ENCODE measurements around the gene RGS6.

Gene RGS6

GRCh38 chr14:72538387-72538786 lies 606.2 kb downstream of the RGS6 start:
- TF ChIP-seq GATA2 (IDR thresholded peaks at IDR 0.05; ENCODE audit: low read depth, low read length), result no peak
- no peak for TF ChIP-seq GATA3 (IDR thresholded peaks at IDR 0.05; ENCODE audit: low read depth, low read length)

- TF ChIP-seq GATA3 (IDR thresholded peaks at IDR 0.05; ENCODE audit: low read depth, low read length) (no peak), GATA2 (IDR thresholded peaks at IDR 0.05; ENCODE audit: low read depth, low read length) (no peak)
Observed at GRCh38 chr14:72539661-72540315, 607.6 kb downstream of the RGS6 start.

- TF ChIP-seq GATA3 (IDR thresholded peaks at IDR 0.05; ENCODE audit: low read depth, low read length), result no peak
- no peak for TF ChIP-seq GATA2 (IDR thresholded peaks at IDR 0.05; ENCODE audit: low read depth, low read length)
Observed at GRCh38 chr14:72540836-72541235, 608.6 kb downstream of the RGS6 start.

- TF ChIP-seq GATA2 (IDR thresholded peaks at IDR 0.05; ENCODE audit: low read depth, low read length), result no peak
- no peak for TF ChIP-seq GATA3 (IDR thresholded peaks at IDR 0.05; ENCODE audit: low read depth, low read length)
Observed at GRCh38 chr14:72541546-72541945, 609.3 kb downstream of the RGS6 start.

- no peak for TF ChIP-seq GATA2 (IDR thresholded peaks at IDR 0.05; ENCODE audit: low read depth, low read length)
Observed at GRCh38 chr14:72543341-72543740, 611.1 kb downstream of the RGS6 start.

- TF ChIP-seq GATA2 (IDR thresholded peaks at IDR 0.05; ENCODE audit: low read depth, low read length), result no peak
- no peak for TF ChIP-seq GATA3 (IDR thresholded peaks at IDR 0.05; ENCODE audit: low read depth, low read length)
Observed at GRCh38 chr14:72544615-72545387, 612.6 kb downstream of the RGS6 start.

- TF ChIP-seq GATA3 (IDR thresholded peaks at IDR 0.05; ENCODE audit: low read depth, low read length) (no peak), GATA2 (IDR thresholded peaks at IDR 0.05; ENCODE audit: low read depth, low read length) (no peak)
Observed at GRCh38 chr14:72545411-72546311, 613.4 kb downstream of the RGS6 start.

GRCh38 chr14:72546344-72547016 lies 614.3 kb downstream of the RGS6 start:
- no peak for TF ChIP-seq GATA3 (IDR thresholded peaks at IDR 0.05; ENCODE audit: low read depth, low read length)
- no peak for TF ChIP-seq GATA2 (IDR thresholded peaks at IDR 0.05; ENCODE audit: low read depth, low read length)

- TF ChIP-seq GATA2 (IDR thresholded peaks at IDR 0.05; ENCODE audit: low read depth, low read length), result no peak
Observed at GRCh38 chr14:72547999-72548398, 615.8 kb downstream of the RGS6 start.

- TF ChIP-seq GATA3 (IDR thresholded peaks at IDR 0.05; ENCODE audit: low read depth, low read length) (no peak), GATA2 (IDR thresholded peaks at IDR 0.05; ENCODE audit: low read depth, low read length) (no peak)
Observed at GRCh38 chr14:72549026-72549425, 616.8 kb downstream of the RGS6 start.

GRCh38 chr14:72549854-72550253 lies 617.6 kb downstream of the RGS6 start:
- TF ChIP-seq GATA2 (IDR thresholded peaks at IDR 0.05; ENCODE audit: low read depth, low read length) (no peak), GATA3 (IDR thresholded peaks at IDR 0.05; ENCODE audit: low read depth, low read length) (no peak)

- no peak for TF ChIP-seq GATA3 (IDR thresholded peaks at IDR 0.05; ENCODE audit: low read depth, low read length)
- TF ChIP-seq GATA2 (IDR thresholded peaks at IDR 0.05; ENCODE audit: low read depth, low read length), result no peak
Observed at GRCh38 chr14:72550513-72550912, 618.3 kb downstream of the RGS6 start.

- TF ChIP-seq GATA2 (IDR thresholded peaks at IDR 0.05; ENCODE audit: low read depth, low read length) (no peak), GATA3 (IDR thresholded peaks at IDR 0.05; ENCODE audit: low read depth, low read length) (no peak)
Observed at GRCh38 chr14:72552236-72552635, 620.0 kb downstream of the RGS6 start.

GRCh38 chr14:72553161-72553560 lies 620.9 kb downstream of the RGS6 start:
- TF ChIP-seq GATA2 (IDR thresholded peaks at IDR 0.05; ENCODE audit: low read depth, low read length) (no peak), GATA3 (IDR thresholded peaks at IDR 0.05; ENCODE audit: low read depth, low read length) (no peak)
